Fibroblast of pulmonary artery (primary cell): ENCODE measurements around the gene RSPH1.

ENCODE experiments used
- DNase-seq: peaks from one replicate; pipeline ENCODE4 v3.0.0-alpha.2; 2010; ENCODE audit warnings: low read depth
- H3K4me3 ChIP-seq: replicated peaks from 2 replicates; pipeline ENCODE4 v1.5.1; 2011; ENCODE audit warnings: low read depth, mild to moderate bottlenecking, control low read depth, low read length, moderate library complexity
- TF ChIP-seq, protein P1 (sequence below): IDR thresholded peaks from 2 replicates; pipeline ENCODE4 v1.5.1; 2011; ENCODE audit warnings: mild to moderate bottlenecking, control low read depth, low read length, inconsistent platforms; ENCODE audit errors: missing control alignments

RSPH1 gene

DNA sequence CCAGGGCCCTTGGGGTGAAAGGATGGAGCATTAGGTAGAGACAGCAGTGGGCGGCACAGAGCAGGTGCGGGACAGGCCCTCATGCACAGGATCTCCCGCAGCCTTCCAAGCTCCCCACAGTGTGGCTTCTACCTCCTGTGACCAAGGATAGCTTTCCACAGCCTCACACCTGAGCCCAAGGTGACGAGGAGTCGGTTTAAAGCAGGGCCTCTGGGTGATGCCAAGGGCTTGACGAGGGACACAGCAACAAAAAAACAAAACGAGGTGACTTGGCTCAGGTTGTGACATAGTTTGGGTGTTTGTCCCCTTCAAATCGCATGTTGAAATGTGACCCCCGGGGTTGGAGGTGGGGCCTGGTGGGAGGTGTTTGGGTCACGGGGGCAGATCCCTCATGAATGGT, 15.3 kb downstream of the RSPH1 start:
- H3K4me3 ChIP-seq: no peak overlapping the region
- DNase-seq: no peak
- TF ChIP-seq, protein P1, sequence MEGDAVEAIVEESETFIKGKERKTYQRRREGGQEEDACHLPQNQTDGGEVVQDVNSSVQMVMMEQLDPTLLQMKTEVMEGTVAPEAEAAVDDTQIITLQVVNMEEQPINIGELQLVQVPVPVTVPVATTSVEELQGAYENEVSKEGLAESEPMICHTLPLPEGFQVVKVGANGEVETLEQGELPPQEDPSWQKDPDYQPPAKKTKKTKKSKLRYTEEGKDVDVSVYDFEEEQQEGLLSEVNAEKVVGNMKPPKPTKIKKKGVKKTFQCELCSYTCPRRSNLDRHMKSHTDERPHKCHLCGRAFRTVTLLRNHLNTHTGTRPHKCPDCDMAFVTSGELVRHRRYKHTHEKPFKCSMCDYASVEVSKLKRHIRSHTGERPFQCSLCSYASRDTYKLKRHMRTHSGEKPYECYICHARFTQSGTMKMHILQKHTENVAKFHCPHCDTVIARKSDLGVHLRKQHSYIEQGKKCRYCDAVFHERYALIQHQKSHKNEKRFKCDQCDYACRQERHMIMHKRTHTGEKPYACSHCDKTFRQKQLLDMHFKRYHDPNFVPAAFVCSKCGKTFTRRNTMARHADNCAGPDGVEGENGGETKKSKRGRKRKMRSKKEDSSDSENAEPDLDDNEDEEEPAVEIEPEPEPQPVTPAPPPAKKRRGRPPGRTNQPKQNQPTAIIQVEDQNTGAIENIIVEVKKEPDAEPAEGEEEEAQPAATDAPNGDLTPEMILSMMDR: no peak

DNA sequence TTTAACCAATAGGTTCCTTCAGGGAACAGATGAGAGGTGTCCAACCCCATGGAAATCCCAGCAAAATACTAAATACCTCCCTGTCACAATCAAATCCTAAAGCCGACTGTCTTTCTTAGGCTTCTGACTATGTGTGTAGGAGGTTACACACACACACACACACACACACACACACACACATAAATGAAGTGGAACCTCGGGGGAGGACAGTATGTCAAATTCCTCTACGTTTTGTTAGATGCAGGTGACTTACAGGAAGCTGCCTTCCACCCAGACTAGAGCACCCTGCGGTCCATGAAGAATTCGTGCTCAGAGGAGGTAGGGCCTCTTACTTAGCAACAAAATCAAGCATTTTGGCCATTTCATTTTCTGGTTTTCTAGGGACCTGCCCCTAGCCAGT, 16.4 kb downstream of the RSPH1 start:
- TF ChIP-seq, protein P1: no peak
- DNase-seq: no peak
- H3K4me3 ChIP-seq: no peak overlapping the region

- TF ChIP-seq, protein P1: no peak
- H3K4me3 ChIP-seq: no peak overlapping the region
- no peak for DNase-seq
Measured at GRCh38 chr21:42478504-42478903, 17.5 kb downstream of the RSPH1 start.

DNA sequence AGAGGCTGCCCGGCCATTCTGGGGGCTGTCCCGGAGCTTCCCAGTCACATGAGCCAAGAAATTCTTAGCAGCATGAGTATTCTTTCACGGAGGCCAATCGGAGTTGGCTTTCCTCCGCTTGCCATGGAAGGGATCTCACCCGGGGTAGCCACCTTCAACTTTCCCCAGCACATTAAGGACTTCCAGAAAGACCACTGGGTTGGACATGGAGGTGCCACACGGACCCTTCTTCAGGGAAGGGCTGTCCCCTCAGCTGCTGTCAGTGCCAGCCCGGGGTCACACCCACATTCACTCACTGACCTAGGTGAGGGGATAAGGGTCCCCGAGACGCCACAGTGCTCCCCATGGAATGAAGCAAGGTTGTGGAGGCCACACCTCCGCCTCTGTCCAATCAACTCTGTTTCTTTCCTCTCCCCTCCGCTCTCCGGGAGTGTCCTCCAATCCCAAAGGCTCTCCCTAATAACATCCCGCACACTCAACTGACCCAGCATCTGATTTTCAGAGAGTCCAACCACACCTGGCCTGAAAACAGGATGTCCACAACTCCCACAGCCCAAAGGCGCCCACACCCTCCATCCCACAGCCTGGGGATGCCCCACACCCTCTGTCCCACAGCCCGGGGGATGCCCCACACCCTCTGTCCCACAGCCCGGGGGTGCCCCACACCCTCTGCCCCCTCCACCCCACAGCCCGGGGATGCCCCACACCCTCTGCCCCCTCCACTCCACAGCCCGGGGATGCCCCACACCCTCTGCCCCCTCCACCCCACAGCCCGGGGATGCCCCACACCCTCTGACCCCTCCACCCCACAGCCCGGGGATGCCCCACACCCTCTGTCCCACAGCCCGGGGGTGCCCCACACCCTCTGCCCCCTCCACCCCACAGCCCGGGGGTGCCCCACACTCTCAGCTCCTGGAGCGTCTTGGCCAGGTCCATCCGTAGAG, 19.4 kb downstream of the RSPH1 start:
- H3K4me3 ChIP-seq: no peak overlapping the region
- DNase-seq: no peak
- TF ChIP-seq, protein P1: no peak

GRCh38 chr21:42475526-42476387, 20.3 kb downstream of the RSPH1 start:
- TF ChIP-seq, protein P1: no peak
- no peak overlapping the region for H3K4me3 ChIP-seq
- no peak for DNase-seq

GRCh38 chr21:42475036-42475435, 21.0 kb downstream of the RSPH1 start:
- TF ChIP-seq, protein P1: no peak
- no peak overlapping the region for H3K4me3 ChIP-seq
- DNase-seq: no peak
